ENCODE results near the gene SHROOM3. TPM values are rescaled to one million over a fixed set of nuclear protein-coding genes. Genes with fewer than 3 reads are reported as not detected.

Gene SHROOM3
- total and polyA plus RNA-seq, 2 of the 13 experiments (the other 11 are each of a cell fraction or from before 2014, with no cell fraction given), result 0.01 TPM; not detected in 1

GRCh38 chr4:76680952-76681351 lies 245.9 kb downstream of the SHROOM3 start:
- ATAC-seq, result peak; percentile 31; the same call in 1 of the 3 replicates
- H3K36me3 ChIP-seq (replicated peaks in 1 of 2; ENCODE audit: control insufficient read depth in 1 of 2, insufficient read depth in 2 of 2, low read length in 2 of 2), result no peaks in the 10 kb centered on the region
- H3K4me1 ChIP-seq (ENCODE audit: insufficient read depth, low read length), result no peaks in the 10 kb centered on the region
- no peaks in the 10 kb centered on the region for H3K79me2 ChIP-seq (ENCODE audit: insufficient read depth, low read length)
- no peak overlapping the region for H3K4me3 ChIP-seq (replicated peaks in 1 of 3; ENCODE audit: insufficient read depth in 1 of 3, low read depth in 2 of 3, low read length in 3 of 3)
- H3K9ac ChIP-seq (ENCODE audit: insufficient read depth, low read depth, low read length), result no peak overlapping the region
- no peak overlapping the region for H2AFZ ChIP-seq (ENCODE audit: low read length)
- no peak for FAIRE-seq
- intact Hi-C loops (cut with micrococcal nuclease; ENCODE audit: unreplicated experiment), result no loop called here
- in situ Hi-C loops (cut with HindIII; ENCODE audit: extremely low pct_ligation_motif_present, low pct_unique_long_range_greater_than_20kb), result no loop called here
- no peaks in the 10 kb centered on the region; a peak in 2 of 5 replicates for H3K27me3 ChIP-seq (ENCODE audit: control insufficient read depth in 1 of 2, insufficient read depth in 2 of 2, low read length in 2 of 2)
- POLR2A ChIA-PET, result no interaction called here
- TF ChIP-seq, protein P1, sequence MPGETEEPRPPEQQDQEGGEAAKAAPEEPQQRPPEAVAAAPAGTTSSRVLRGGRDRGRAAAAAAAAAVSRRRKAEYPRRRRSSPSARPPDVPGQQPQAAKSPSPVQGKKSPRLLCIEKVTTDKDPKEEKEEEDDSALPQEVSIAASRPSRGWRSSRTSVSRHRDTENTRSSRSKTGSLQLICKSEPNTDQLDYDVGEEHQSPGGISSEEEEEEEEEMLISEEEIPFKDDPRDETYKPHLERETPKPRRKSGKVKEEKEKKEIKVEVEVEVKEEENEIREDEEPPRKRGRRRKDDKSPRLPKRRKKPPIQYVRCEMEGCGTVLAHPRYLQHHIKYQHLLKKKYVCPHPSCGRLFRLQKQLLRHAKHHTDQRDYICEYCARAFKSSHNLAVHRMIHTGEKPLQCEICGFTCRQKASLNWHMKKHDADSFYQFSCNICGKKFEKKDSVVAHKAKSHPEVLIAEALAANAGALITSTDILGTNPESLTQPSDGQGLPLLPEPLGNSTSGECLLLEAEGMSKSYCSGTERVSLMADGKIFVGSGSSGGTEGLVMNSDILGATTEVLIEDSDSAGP (CRISPR knock-in tag; IDR thresholded peaks at IDR 0.05; ENCODE audit: borderline replicate concordance), result no peak
- TF ChIP-seq ZHX1 (CRISPR knock-in tag; IDR thresholded peaks at IDR 0.05; ENCODE audit: low read depth), result no peak
- no peaks in the 10 kb centered on the region for H3K9me3 ChIP-seq (ENCODE audit: low read length)
- no peak for DNase-seq (ENCODE audit: low spot score)
- no peak overlapping the region for H3K27ac ChIP-seq (ENCODE audit: extremely low read length, insufficient read depth, low read length)
- H3K4me2 ChIP-seq (ENCODE audit: low read depth, low read length), result no peak overlapping the region
- CTCF ChIA-PET (ENCODE audit: low intra/inter-chr PET ratio, low total read pairs), result no interaction called here
- BruUV-seq (replicated peaks), result no TSS peak
- H4K20me1 ChIP-seq (ENCODE audit: insufficient read depth, low read length), result no peaks in the 10 kb centered on the region

DNA sequence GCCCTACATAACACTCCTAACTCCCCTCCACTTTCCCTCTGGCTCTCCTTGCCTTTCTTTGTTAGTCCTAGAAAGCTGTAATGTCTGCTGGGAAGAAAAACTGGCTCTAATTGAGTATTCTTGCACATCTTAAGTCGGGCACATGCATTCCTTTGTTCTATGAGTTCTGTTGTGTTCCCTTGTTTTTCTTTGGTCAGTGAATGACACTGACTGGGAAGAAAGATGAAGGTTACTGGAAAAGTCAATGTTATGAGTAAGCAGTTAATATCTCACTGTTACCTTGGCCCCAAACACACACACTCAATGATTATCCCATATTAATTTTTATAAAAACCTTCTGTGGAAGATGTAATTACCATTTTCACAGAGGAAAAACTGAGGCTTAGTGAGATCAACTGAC lies 247.0 kb downstream of the SHROOM3 start:
- POLR2A ChIA-PET, result no interaction called here
- DNase-seq (ENCODE audit: low spot score) (no peak), FAIRE-seq (no peak), ATAC-seq (no peak)
- peaks cover 0 to 4% of the 10 kb centered on the region in 2 experiments; a peak in 2 of 5 replicates for H3K27me3 ChIP-seq (ENCODE audit: control insufficient read depth in 1 of 2, insufficient read depth in 2 of 2, low read length in 2 of 2)
- in situ Hi-C loops (cut with HindIII; ENCODE audit: extremely low pct_ligation_motif_present, low pct_unique_long_range_greater_than_20kb) (no loop called here), intact Hi-C loops (cut with micrococcal nuclease; ENCODE audit: unreplicated experiment) (no loop called here)
- no peaks in the 10 kb centered on the region for H3K4me1 ChIP-seq (ENCODE audit: insufficient read depth, low read length)
- H3K27ac ChIP-seq (ENCODE audit: extremely low read length, insufficient read depth, low read length), result no peak overlapping the region
- no peaks in the 10 kb centered on the region for H3K79me2 ChIP-seq (ENCODE audit: insufficient read depth, low read length)
- 4% methylated on average over 1 of the region's 1 CpG for WGBS (ENCODE audit: low lambda C conversion rate)
- H3K9me3 ChIP-seq (ENCODE audit: low read length), result no peaks in the 10 kb centered on the region
- no peak overlapping the region for H2AFZ ChIP-seq (ENCODE audit: low read length)
- H3K4me2 ChIP-seq (ENCODE audit: low read depth, low read length), result no peak overlapping the region
- CTCF ChIA-PET (ENCODE audit: low intra/inter-chr PET ratio, low total read pairs), result no interaction called here
- H4K20me1 ChIP-seq (ENCODE audit: insufficient read depth, low read length), result no peaks in the 10 kb centered on the region
- H3K4me3 ChIP-seq (replicated peaks in 1 of 3; ENCODE audit: insufficient read depth in 1 of 3, low read depth in 2 of 3, low read length in 3 of 3), result no peak overlapping the region
- no peaks in the 10 kb centered on the region for H3K36me3 ChIP-seq (replicated peaks in 1 of 2; ENCODE audit: control insufficient read depth in 1 of 2, insufficient read depth in 2 of 2, low read length in 2 of 2)
- H3K9ac ChIP-seq (ENCODE audit: insufficient read depth, low read depth, low read length), result no peak overlapping the region
- BruUV-seq (replicated peaks), result no TSS peak
- TF ChIP-seq ZNF777 (CRISPR knock-in tag; IDR thresholded peaks at IDR 0.05), result no peak
- TF ChIP-seq MATR3 (CRISPR knock-in tag; IDR thresholded peaks at IDR 0.05), result no peak
- TF ChIP-seq, protein P2, sequence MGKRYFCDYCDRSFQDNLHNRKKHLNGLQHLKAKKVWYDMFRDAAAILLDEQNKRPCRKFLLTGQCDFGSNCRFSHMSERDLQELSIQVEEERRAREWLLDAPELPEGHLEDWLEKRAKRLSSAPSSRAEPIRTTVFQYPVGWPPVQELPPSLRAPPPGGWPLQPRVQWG (CRISPR knock-in tag; IDR thresholded peaks at IDR 0.05; ENCODE audit: borderline replicate concordance, low read depth), result no peak
- no peak for TF ChIP-seq ZNF550 (CRISPR knock-in tag; IDR thresholded peaks at IDR 0.05; ENCODE audit: borderline replicate concordance)
- no peak for TF ChIP-seq CREB1 (IDR thresholded peaks at IDR 0.05)
- TF ChIP-seq CREB1 (CRISPR knock-in tag; IDR thresholded peaks at IDR 0.05), result no peak
- TF ChIP-seq RAD51 (IDR thresholded peaks at IDR 0.05; ENCODE audit: borderline replicate concordance), result no peak
- TF ChIP-seq SIN3A (IDR thresholded peaks at IDR 0.05; ENCODE audit: borderline replicate concordance, low read depth, low read length), result no peak

All from HepG2 (cell line).